ENCODE measurements around the gene CCM2.
A peak's percentile ranks its signal among the peaks of the same experiment; 100 is the strongest.
"Not testable (repeated sequence)": the region's sequence is repeated elsewhere in the genome, so short reads cannot be mapped to it uniquely, and the experiment has no call there.

Gene CCM2

DNA sequence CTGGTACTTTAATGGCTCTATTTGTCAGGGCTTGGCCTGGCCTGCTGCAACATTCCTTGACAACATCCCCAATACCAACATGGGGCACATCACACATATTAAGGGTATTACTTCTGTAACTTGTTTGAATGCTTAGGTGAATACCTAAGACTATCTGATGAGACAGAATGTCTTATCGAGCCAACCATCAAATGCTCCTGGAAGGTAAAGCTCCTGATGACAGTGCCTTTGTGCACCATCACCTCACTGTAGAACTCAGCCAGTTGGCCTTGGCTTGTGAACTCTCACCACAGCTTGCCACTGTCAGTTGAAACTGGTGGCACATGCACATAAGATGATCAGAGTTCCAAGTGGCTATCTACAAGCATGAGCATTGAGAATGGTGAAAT is 17.5 kb upstream of the CCM2 start:
- no peak for DNase-seq

DNA sequence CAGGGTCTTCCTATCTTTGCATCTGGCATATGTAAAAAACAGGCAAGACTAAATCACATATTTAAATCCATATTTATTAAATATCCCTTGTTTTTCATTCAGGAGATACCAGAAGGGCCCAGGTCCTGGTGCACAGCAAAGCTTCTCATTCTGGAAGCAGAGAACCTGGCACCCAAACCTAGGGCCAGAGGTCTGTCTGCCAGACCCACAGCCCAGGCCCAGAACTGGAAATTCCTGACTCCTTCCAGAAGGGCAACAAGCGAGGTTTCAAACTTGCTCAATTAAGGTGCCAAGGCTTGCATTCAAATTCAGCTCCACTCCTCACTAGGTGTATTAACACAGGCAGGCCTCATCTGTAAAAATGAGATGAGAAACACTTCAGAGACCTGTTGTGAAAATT is 17.0 kb upstream of the CCM2 start:
- DNase-seq = no peak

DNA sequence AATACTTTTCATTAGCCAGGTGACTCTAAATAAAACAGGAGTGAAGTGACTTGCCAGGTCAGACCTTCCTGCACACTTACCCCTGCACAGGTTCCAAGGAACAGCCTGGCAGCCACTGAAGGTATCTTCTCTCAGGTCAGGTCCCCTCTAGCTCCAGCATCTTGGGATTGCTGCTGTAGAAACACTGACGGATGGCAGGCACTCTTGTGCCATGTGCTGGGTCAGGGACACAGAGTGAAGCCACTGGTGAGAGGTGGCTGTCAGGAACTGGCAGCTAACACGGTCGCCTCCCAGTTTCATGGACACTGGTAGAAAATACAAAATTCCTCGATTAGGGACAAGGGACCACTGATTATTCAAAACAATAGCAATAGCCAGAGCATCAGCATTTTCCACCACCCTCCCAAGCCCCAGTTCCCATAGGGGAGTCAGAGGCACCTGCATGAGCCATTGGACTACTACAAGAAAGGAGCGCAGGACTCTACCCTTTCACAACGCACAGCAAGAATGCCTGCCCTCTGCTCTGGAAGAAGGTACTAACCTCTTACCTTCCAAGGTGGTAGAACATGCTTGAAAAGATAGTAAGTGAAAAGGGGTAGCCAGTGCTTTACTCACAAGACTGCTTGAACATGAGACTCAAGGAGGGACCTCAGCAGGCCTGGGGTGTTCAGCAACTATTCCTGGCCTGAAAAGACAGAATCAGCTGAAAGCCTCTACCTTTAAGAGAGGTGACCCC is 16.1 kb upstream of the CCM2 start:
- DNase-seq = no peak

DNA sequence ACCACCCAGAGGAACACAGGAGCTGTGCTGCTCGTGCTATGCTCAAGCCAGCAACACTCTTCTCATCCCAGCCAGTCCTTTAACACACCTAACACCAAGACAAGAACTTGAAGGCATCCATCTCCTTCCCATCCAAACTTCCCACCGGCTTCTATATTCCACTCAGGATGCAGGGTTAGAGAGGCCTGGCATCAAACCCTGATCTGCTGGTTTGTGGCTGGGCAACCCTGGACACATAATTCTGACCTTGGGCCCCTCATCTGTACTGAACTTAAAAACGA is 15.6 kb upstream of the CCM2 start:
- no peak for DNase-seq

DNA sequence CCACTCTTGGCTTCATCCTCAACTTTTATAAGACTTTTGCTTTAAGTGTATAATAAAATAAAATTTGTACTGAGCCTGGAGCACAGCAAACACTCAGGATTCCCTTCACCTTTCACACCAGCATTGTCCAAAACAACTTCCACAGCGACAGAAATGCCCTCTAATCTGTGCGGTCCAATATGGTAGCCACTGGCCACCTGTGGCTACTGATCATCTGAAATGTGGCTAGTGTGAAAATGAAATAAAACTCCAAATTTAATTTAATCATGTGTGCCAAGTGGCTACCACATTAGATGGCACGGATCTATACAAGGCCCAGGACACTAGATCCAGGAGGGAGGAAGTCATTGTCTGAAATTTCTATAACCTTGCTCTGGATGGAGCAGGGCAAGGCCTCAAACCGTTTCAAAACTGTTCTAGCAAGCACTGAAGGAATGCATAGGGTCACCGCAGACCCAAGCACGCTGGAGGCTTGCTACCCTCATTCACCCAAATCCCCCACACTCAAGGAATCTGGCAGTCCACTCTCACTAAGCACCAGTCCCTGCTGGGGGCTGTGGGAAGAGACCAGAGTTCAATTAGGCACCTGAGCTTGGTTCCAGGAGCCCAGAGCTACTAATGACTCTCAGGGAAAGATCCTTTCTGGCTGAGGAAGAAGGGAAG is 14.8 kb upstream of the CCM2 start:
- no peak for DNase-seq

DNA sequence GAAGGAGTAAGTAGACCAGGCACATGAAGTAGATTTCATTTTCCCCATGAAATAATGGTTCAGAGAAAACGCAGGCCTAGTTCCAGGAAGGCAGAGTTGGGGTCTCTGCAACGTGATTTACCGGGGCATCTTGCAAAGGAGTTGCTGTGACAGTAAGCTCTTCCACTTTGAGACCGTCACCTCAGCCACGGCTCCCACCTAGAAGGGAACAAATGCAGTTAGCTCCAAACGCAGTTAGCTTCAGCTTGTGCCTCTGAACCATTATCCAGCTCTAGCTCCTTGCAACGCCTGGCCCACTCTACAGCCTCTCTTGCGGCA is 14.1 kb upstream of the CCM2 start:
- no peak for DNase-seq

DNA sequence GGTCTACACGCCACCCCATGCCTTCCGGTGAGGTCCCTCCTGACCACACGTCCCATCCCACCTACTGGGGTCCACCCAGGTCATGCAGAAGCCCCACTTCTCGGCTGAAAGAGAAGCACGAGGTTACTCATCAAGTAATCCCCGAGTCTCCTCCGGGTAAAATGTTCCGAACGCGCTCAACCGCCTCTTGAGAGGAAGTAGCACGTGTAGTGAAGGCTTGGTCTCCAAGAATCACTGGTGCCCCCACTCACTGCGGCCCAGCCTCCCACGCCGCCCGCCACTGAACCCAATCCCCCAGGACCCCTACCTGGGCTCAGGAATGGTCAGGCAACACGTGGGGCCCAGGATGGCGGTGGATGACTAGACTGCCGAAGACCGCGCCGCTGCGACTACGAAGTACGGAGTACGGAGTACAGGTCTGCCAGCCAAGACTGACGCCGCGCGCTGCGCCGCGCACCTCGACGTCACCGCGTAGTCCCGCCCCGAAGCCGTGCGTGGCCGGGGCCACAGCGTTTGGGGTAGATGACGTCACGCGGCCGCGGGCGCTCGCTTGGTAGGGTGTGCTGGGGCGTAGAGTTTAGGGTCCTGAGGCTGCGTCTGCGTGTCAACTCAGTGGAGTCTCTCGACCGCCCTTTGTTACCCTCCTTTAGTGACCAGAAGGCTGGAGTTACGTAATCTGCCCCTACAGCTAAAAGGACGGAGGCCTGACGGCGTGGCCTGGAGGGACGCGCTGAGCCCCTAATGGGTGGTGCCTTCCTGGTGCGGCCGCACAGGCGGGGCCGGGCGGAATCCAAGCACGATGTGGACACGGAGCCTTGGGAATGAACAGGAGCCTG is 13.6 kb upstream of the CCM2 start:
- DNase-seq = peak; percentile 86

DNA sequence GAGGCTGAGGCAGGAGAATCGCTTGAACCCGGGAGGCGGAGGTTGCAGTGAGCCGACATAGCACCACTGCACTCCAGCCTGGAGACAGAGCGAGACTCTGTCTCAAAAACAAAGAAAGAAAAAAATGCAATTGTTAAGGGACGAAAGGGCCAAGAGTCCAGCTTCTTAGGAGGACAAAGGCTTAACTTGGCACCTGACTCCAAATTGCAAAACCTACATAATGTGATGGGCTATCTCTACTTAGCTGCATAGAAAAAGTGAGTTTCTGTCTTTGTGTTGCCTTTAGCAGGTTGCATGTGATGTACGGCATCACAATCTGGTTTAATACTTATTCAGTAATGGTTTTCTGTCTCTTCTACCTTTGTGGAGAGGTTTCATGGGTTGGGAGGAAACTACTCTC is 12.5 kb upstream of the CCM2 start:
- DNase-seq = no peak

DNA sequence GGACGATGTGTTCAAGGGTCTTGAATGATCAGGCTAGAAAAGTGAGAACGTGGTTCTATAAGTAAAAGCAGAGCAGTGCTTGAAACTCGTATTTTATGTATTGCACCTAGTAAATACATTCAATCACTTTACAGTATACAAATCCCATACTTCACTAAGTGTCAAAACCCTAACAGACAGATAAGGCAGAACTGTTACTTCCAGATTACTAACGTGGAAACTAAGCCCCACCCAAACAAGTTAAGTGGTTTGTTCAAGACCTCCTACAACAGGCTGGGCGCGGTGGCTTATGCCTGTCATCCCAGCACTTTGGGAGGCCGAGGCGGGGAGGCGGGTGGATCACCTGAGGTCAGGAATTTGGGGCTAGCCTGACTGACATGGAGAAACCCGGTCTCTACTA is 12.0 kb upstream of the CCM2 start:
- no peak for DNase-seq

DNA sequence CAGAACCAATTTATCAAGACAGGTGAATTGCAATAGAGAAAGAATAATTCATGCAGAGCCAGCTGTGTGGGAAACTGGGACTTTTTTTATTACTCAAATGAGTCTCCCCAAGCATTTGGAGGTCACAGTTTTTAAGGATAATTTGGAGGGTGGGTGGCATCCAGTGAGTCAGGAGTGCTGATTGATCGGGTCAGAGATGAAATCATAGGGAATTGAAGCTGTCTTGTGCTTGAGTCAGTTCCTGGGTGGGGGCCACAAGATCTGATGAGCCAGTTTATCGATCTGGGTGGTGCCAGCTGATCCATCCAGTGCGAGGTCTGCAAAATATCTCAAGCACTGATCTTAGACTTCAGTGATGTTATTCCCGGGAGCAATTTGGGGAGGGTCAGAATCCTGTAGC is 11.3 kb upstream of the CCM2 start:
- no peak for DNase-seq

DNA sequence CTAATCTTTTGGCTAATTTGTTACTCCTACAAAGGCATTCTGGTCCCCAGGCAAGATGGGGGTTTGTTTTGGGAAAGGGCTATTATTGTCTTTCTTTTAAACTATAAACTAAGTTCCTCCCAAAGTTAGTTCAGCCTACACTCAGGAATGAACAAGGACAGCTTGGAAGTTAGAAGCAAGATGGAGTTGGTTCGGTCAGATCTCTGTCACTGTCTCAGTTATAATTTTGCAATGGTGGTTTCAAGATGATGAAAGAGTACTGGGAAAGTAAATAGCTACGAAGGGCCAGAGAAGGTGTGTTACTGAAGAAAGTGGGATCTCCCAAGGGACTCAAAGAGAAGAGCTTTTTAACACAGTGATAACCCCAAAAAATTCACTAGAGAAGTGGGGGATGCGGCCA is 10.9 kb upstream of the CCM2 start:
- no peak for DNase-seq

DNA sequence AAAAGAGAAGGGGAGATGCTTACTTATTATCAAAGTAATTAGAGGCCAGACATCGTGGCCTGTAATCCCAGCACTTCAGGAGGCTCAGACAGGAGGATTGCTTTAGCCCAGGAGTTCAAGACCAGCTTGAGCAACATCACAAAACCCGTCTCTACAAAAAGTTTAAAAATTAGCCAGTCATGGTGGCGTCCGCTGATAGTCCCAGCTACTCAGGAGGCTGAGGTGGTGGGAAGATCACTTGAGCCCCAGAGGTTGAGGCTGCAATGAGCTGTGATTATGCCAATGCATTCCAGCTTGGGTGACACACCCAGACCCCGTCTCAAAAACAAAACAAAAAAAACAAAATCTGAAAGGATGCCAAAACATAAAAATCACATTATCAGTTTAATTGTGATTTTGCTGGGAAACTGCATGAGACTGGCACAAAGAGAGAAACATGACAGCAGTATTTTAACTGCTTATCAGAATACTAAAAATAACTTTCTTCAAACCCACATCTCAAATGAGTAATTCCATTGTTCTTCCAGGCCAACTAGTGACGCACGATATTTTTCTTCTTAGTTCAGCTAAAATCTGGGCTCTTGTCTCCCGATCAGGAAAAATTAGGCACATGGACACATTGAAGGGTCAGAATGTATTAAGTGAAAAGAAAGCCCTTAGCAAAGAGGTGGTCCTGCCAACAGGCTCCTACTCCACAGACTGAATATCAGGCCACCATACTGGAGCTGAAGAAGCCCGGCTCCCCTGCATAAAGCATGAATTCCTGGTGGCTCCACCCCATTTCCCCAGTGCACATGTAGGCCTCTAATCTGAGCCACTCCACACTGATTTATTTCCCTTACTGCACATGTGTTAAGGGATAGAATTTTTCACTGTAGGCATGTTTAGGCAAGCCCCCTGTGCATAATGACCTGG is 9.6 kb upstream of the CCM2 start:
- DNase-seq = peak; percentile 27

DNA sequence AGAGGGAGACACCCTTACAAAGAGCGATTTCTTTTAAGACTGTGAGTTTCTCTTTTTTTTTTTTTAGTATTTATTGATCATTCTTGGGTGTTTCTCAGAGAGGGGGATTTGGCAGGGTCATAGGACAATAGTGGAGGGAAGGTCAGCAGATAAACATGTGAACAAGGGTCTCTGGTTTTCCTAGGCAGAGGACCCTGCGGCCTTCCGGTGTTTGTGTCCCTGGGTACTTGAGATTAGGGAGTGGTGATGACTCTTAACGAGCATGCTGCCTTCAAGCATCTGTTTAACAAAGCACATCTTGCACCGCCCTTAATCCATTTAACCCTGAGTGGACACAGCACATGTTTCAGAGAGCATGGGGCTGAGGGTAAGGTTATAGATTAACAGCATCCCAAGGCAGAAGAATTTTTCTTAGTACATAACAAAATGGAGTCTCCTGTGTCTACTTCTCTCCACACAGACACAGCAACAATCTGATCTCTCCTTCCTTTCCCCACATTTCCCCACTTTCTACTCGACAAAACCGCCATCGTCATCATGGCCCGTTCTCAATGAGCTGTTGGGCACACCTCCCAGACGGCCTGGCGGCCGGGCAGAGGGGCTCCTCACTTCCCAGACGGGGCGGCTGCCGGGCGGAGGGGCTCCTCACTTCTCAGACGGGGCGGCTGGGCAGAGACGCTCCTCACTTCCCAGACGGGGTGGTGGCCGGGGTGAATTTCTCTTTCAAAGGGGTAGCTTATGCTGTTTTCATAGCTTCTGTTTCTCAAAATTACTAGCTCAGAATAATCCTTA is 7.8 kb upstream of the CCM2 start:
- not testable (repeated sequence) for DNase-seq

DNA sequence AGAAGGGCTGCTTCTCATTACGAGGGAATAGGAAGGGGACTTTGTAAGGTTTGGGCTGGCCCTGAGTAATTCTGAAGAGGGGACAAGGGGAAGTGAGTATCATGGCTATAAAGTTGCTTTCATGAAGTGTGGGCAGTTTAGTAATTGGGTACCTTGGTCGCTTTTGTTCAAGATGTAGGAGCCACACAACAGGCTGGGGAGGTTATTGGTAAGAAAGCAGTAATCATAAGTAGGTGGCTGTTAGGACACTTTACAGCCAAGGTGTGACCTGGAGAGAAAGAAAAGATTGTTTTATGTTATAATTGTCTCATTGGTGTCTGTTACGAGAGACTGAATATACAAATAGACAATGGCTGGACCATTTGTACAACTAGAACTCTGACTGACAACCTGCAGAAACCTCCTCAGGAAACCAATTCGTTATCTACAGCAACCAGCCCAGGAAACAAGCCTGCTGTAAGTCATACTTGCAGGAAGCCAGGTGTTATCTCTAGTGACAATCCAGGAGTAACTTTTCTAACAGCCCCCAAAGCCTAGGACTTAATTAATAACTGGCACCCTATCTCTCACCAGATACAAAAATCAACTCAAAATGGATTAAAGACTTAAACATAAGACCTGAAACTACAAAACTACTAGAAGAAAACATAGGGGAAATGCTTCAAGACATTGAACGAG is 5.0 kb upstream of the CCM2 start:
- DNase-seq = no peak

DNA sequence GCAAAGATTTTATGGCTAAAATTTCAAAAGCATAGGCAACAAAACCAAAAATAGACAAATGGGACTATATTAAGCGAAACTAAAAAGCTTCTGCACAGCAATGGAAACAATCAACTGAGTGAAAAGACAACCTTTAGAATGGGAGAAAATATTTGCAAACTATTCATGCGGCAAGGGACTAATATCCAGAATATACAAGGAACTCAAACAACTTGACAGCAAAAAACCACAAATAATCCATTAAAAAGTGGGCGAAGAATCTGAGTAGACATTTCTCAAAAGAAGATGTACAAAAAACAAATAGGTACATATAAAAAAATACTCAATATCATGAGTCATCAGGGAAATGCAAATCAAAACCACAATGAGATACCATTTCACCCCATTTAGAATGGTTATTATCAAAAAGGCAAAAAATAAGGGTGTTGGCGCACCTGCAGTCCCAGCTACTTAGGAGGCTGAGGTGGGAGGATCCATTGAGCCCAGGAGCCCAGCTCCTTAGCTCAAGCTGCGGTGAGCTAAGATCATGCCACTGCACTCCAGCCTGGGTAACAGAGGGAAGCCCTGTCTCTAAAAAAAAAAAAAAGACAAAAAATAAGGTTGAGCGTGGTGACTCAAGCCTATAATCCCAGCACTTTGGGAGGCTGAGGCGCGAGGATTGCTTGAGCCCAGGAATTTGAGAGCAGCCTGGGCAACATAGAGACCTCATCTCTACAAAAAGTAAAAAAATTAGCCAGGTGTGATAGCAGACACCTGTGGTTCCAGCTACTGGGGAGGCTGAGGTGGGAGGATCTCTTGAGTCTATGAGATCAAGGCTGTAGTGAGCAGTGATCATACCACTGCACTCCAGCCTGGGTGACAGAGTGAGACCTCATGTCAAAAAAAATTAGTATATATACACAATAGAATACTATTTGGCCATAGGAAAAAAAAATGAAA is 4.2 kb upstream of the CCM2 start:
- DNase-seq = no peak

DNA sequence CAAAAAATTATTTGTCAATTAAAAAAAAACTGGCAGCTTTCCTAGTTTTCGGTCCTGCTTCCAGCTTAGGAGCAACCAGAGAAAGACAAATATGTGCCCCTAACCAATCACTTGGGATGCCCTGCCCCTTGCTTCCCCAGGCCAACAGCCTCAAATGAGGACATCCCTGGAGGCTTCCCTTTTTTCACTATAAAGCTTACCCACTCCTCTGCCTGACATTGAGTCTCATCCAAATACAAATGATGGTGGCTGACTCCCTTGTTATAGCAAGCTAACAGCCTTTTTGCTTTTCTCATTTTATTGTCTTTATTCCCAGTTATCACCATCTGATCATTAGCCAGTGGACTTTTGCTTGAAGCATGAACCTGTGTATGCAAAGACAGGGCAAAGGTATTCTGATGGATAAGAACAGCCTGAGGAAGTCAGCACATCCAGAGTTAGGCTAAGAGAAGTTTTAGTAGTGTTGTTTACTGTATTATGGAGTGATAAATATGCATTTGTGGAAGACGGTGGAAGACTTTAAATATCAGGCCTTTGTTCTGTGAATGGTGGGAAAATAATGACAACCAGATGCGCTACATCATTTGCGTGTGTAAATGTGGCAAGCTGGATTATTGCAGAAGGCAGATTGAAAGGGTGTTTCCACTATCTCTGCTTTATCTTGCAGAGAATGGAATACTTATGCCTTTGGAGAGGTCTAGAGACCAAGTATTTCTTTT is 1.7 kb upstream of the CCM2 start:
- no peak for DNase-seq

DNA sequence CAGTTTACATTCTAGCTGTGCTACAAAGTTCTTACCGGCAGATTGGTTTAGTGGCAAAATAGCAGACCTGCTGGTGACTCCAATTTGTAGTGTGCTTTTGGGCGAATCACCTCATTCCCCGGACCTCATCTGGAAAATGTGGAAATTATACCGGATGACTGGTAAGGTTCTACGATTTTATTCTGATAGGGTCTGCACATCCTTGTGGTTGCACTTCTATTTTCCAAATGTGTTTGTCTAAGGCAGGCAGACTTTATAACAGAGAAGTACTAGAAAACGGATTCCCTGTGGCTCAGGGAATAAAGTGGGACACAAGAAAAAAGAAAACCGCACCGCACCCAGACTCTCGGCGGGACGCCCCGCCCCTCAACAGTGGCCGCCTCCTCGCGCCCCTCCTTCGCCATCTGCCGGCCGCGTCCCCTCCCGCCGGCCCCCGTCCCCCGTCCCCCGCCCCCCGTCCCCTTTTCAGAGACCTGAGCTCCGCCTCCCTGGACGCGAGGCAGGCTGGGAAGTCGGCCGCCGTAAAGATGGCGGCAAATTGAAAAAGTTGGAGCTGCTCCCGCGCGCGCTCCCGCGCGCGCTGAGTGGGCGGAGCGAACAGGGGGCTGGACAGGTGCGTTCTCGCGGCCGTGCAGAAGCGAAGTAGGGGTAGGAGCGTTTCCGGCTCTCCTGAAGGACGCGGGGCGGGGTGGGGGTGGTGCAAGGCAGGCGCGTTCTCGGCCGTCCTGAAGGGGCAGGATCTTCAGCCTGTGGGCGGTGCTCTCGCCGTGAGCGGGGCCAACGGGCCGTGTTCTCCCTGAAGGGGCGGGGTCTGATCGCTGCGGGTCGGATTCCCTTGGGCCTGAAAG is 532 bp upstream of the CCM2 start:
- peak; percentile 98 for DNase-seq

DNA sequence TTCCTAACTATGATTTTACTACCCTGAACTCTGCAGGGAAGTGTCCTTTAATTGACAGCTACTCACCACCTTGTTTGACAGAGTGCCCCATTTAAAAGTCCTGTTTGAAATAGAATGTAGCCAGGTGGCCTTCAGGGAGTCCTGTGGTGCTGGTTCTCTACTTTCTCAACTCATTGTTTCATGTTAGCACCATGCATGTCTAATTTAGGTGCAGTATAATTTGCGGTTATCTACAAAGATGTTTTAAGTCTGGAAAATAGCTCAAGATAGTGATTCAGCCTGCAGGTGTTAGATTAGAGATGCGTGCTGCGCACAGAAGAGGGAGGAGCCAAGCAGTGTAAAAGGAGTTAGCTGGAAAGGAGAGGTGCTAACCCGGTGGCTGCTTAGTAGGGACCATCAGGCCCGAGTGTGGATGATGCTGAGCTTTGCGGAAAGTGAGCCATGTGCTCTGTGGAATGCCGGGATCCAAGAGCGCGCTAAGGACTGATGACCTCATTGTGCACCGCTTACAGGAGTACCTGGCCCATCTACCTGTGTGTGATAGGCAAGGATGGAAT is 1.2 kb downstream of the CCM2 start:
- no peak for DNase-seq

DNA sequence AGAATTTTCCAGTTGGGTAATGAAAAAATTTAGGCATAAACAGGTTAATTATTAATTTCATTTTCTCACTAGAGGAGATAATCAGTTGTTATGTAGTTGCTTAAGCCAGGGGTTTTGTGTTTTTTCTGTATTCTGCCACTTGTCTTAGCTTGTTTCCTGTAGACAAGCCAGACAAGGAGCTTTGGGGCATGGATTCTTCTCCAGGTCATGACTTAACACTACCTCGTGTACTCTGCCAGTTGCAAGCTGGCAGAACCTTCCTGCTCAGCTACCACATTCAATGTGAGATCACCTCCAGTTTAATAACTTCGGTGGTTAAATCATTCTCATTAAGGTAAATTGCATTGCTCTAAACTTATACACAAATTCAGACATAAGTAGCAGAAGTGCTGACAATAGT is 1.8 kb downstream of the CCM2 start:
- DNase-seq = no peak

Measured in NCI-H2227 treated with DMSO at 0.1 percent for 48 hours (cell line).